HG03025 (cell line): Measurements from ENCODE around the gene KIF5A.
"Not testable (repeated sequence)": the region's sequence is repeated elsewhere in the genome, so short reads cannot be mapped to it uniquely, and the experiment has no call there.

Experiments
- ATAC-seq: cut with Tn5 transposase; IDR thresholded peaks from one replicate; pipeline ENCODE4 v1.9.1; 2021; ENCODE audit warnings: mild to moderate bottlenecking, moderate library complexity; ENCODE audit not compliant: unreplicated experiment, low FRiP score

KIF5A gene

DNA sequence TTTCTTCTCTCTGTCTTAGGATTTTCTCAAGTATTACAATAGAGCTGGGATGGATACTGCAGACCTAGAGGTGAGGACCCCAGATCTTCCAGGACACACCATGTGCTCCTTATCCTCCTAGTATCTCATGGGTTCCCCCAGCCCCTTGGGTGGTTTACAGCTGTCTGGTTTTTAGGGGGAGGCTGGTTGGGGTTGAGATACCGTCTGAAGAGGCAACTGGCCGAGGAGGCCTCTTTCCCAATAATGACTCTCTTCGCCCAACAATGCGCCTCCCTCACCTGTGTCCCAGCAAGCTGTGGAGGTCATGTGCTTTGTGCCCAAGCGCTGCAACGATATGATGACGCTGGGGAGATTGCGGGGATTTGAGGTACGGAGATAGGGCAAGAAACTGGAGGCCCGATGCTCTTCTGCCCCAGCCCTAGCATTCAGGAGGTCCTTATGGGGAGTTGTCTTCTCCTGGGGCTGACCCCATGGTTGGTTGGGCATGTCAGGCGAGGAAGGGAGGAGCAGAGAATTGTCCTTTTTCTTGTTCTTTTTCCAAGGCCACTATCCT lies 65.2 kb downstream of the KIF5A start:
- no peak for ATAC-seq

DNA sequence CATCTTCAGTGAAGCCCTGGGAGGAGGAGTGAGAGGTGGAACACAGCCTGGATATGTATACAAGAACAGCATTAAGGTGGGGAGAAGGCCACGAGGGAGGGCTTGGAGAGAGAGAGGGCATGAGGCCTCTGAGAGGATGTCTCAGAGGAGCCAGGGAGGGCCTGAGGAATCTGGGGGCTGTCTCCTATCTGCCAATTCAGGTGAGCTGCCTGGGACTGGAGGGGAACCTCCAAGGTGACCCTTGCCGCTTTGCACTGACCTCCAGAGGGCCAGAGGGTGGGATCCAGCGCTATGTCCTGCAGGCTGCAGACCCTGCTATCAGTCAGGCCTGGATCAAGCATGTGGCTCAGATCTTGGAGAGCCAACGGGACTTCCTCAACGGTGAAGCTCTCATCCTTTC lies 65.8 kb downstream of the KIF5A start:
- no peak for ATAC-seq

- ATAC-seq, result no peak
These were observed 66.7 kb downstream of the KIF5A start for GRCh38 chr12:57616383-57617101.

DNA sequence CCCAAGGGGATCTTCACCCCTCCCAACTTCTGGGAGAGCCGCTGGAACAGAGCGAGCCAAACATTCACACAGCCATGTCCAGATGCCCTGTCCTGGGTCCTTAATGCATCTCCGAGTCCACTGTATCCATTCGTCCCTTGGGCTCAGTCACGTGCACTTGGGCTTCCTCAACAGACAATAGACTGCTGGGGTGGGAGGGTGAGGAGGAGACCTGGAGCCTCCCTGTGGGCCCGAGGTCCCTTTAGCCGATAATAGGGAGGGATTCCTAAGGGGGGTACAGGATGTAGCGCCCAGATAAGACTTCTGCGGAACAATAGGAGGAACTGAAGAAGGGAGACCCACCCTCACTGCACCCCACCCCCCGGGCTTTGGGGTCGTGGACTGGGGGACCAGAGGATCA lies 68.1 kb downstream of the KIF5A start:
- no peak for ATAC-seq

GRCh38 chr12:57618431-57618830 lies 68.6 kb downstream of the KIF5A start:
- not testable (repeated sequence) for ATAC-seq

GRCh38 chr12:57618966-57619433 lies 69.2 kb downstream of the KIF5A start:
- ATAC-seq, result no peak

DNA sequence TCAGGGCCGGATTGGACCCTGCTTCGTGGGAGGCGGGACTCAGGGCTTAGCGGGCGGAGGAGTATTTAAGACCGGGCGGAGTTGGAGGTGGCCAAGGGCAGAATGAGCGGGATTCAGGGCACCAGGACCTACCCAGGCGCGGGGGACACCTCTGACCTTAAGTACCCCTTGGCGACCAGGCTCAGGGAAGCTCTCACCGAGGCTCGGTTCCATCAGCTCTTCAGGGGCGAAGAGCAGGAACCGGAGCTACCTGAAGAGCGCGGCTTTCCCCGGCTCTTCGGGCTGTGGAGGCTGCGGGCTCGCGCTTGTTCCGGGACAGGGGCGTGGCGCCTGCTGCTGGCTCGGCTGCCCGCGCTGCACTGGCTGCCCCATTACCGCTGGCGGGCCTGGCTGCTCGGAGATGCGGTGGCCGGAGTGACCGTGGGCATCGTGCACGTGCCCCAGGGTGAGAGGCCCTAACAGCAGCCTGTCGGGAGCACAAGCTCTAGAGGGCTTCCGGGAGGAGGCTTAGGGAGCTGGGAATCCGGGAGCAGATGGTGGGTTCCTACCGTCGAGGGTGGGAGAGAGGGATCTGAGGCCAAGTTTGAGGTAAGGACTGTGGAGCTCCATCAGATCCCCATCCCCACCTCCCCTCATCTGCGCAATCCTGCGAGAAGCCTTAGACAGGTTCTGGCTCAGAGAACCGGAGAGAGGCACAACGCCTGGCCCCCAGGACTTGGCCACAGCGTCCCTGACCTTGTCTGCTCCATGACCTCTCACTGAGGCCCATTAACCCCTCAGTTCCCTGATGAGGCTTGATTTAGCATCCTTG lies 69.8 kb downstream of the KIF5A start:
- no peak for ATAC-seq

DNA sequence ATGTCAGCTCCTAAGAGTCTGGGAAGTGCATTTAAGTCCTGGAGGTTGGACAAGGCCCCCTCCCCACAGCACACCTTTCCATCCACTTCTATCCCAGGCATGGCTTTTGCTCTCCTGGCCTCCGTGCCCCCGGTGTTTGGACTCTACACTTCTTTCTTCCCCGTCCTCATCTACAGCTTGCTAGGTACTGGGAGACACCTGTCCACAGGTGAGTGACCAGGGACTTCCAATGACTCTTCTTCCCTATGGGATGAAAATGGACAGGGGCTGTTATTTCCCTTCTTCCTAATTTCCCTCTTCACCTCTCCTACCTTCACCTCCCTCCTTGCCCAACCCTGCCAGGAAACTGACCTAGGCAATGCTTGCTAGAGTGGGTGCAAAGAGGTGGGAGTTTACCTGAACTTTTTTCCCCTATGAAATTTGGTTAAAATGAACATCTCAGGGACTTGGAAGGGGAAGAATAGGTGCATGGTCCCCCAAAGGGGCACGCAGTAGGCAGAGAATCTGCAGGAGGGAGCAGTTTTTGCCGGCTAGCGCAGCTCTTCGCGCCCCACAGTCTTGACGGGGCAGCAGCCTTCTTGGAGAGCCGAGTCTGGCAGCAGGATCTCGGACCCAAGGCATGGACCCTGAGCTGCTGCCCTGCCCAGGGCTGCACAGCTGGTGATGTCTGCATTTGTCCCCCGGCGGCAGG lies 70.5 kb downstream of the KIF5A start:
- no peak for ATAC-seq

GRCh38 chr12:57620936-57621496 lies 71.2 kb downstream of the KIF5A start:
- no peak for ATAC-seq

GRCh38 chr12:57621497-57622292 lies 71.9 kb downstream of the KIF5A start:
- no peak for ATAC-seq

GRCh38 chr12:57622293-57623245 lies 72.7 kb downstream of the KIF5A start:
- ATAC-seq, result no peak

DNA sequence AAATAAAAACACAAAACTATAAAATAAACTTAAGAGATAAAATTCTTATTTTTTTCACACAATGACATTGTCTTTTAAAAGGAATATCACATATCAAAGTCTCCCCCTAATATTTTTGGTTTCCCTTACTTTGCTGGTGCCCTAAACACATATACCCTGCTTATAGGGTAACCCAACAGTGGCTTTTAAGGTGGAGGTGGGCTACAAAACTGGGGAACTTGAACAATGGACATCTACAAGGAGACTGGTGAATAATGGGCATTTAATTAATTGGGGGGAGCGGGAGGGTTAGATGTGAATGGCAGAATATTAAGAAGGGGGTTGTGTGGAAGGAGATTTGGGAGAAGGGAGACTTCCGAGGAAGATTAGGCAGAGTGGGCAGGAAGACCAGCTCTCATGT lies 73.5 kb downstream of the KIF5A start:
- no peak for ATAC-seq

GRCh38 chr12:57623811-57624390 lies 74.1 kb downstream of the KIF5A start:
- ATAC-seq, result no peak

DNA sequence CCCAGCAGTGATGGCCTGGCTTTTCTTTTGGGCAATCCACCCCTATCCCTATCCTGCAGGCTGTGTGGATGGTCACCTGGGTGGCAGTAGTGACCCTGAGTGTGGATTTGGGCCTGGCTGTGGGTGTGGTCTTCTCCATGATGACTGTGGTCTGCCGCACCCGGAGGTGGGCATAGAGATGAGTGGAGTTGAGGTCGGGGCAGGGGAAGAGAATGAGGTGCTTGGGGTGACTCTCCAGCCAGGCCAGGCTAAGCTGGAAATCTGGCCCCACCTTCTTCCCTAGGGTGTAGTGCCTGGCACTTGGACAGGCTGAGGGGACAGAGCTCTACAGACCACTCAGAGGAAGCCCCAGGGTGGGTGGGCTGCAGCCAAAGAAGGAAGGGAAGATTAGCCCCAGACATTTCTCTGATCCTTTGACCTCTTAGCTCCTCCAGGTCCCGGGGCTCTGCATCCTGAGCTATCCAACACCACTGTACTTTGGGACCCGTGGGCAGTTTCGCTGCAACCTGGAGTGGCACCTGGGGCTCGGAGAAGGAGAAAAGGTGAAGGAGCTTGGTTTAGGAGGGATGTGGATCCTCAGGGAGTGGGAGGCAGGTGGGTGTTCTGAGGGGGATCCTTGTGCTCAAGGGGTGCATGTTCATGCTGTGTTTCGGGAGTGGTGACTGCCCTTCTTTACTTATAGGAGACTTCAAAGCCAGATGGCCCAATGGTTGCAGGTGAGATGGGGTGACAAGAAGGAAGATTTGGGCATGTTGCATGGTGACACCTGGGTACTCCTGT lies 74.8 kb downstream of the KIF5A start:
- no peak for ATAC-seq

GRCh38 chr12:57625261-57626032 lies 75.6 kb downstream of the KIF5A start:
- no peak for ATAC-seq

DNA sequence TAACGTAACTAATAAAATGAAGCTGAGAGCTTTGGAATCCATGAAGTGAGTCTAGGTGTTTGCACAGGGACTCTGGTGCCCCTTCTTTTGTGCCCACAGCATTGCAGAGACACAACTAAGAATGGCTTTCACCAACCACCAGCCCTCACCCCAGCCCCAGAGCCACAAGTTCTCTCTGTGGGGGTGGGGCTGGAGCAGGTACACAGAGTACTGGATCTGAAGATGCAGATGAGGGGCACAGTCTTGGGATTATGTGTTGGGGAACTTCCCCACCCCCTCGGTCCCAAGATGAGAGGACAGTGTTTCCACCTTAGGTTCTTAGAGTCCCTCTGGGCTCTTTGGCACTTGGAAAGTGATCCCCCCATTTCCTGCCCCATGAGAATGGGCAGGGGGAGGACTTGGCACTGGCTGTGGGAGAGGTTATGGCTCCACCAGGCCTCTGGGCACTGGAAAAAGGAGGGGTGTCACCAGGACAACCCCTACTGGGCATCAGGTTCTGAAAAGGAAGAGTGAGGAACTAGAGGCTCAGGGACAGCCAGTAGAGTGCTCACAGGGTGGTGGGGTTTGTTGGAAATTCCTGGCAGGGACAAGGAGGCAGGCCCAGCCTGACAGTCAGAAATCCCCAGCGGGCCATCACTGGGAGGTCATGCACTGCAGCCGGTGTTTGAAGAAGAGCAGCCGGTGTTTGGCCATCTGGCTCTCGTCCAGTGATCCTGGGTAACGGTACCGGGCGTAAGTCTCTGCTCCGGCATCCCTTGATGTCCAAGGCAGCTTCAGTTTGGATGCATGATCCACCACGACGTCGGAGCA lies 76.5 kb downstream of the KIF5A start:
- no peak for ATAC-seq
